ENCODE measurements around the gene ARHGAP29. TPM values are rescaled to one million over a fixed set of nuclear protein-coding genes. Genes with fewer than 3 reads are reported as not detected.
A peak's percentile ranks its signal among the peaks of the same experiment; 100 is the strongest.

The ARHGAP29 gene
- total and polyA plus RNA-seq, 2 donors (not counting 1 experiment from before 2014, with no cell fraction given): 26.6 to 37.3 TPM

GRCh38 chr1:94124538-94124937 is 112.8 kb downstream of the ARHGAP29 start:
- TF ChIP-seq, protein P1, sequence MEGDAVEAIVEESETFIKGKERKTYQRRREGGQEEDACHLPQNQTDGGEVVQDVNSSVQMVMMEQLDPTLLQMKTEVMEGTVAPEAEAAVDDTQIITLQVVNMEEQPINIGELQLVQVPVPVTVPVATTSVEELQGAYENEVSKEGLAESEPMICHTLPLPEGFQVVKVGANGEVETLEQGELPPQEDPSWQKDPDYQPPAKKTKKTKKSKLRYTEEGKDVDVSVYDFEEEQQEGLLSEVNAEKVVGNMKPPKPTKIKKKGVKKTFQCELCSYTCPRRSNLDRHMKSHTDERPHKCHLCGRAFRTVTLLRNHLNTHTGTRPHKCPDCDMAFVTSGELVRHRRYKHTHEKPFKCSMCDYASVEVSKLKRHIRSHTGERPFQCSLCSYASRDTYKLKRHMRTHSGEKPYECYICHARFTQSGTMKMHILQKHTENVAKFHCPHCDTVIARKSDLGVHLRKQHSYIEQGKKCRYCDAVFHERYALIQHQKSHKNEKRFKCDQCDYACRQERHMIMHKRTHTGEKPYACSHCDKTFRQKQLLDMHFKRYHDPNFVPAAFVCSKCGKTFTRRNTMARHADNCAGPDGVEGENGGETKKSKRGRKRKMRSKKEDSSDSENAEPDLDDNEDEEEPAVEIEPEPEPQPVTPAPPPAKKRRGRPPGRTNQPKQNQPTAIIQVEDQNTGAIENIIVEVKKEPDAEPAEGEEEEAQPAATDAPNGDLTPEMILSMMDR (conservative IDR thresholded peaks at IDR 0.05 in 1 of 2, IDR thresholded peaks at IDR 0.05 in 1 of 2; ENCODE audit: low read depth in 1 of 2, low read length in 2 of 2): no peak
- no peak for TF ChIP-seq EZH2 (IDR thresholded peaks at IDR 0.05; ENCODE audit: low read length, missing control alignments)
- H3K79me2 ChIP-seq (ENCODE audit: control insufficient read depth, insufficient read depth, low read length): no peaks in the 10 kb centered on the region
- H3K4me1 ChIP-seq (ENCODE audit: control insufficient read depth, extremely low read depth, insufficient read depth, low read length): no peaks in the 10 kb centered on the region
- H3K4me2 ChIP-seq (ENCODE audit: extremely low read depth, insufficient read depth, low read length): no peak overlapping the region
- H4K20me1 ChIP-seq (ENCODE audit: control insufficient read depth, extremely low read depth, insufficient read depth, low read length): no peaks in the 10 kb centered on the region
- H3K9me3 ChIP-seq (ENCODE audit: control insufficient read depth, insufficient read depth, low read depth, low read length): no peaks in the 10 kb centered on the region
- H2AFZ ChIP-seq (ENCODE audit: low read length): no peak overlapping the region
- H3K27ac ChIP-seq (ENCODE audit: insufficient read depth, low read length): no peak overlapping the region
- H3K27me3 ChIP-seq (ENCODE audit: control insufficient read depth, insufficient read depth, low read length): no peaks in the 10 kb centered on the region
- no peaks in the 10 kb centered on the region for H3K36me3 ChIP-seq (ENCODE audit: control insufficient read depth, insufficient read depth, low read length)
- no peak overlapping the region for H3K4me3 ChIP-seq (replicated peaks in 1 of 4; ENCODE audit: control extremely low read depth in 1 of 4, insufficient read depth in 1 of 4, low read depth in 3 of 4, low read length in 4 of 4)
- H3K9ac ChIP-seq (ENCODE audit: insufficient read depth, low read length): no peak overlapping the region
- DNase-seq (ENCODE audit: low read depth in 2 of 2): no peak

DNA sequence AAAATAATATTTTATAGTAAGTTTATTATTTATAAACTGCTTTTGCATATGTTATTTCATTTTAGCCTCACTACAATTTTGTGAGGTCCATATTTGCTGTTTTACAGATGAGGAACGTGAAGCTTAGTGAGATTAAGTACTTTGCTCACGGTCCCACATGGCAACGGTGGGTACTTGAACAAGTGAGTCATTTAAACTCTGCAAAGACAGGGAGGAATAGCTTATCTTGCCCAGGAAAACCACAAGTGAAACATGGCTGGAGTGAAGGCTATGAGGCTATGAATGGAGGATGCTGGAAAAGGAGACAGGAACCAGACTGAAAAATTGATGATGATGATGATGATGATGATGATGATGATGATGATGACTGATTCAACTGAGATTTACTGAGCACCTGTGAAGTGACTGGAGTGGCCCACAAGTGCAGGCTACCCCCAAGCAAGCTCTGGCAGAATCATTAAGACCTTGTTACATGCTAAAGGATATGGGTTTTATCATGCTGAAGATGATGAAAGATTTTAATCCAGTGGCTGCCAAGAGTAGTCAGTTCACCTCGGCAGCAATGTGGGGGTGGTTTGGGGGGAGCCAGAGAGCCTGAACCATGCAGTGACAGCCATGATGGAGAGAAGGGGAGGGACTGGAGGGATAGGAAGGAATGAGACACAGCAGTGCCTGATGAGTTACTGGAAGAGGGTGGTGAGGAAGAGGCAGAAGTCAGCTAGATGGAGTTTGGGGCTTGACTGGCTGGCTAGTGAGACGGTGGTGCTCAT is 115.0 kb downstream of the ARHGAP29 start:
- peaks cover 5% of the 10 kb centered on the region for H3K27me3 ChIP-seq (ENCODE audit: control insufficient read depth, insufficient read depth, low read length)
- no peaks in the 10 kb centered on the region for H3K36me3 ChIP-seq (ENCODE audit: control insufficient read depth, insufficient read depth, low read length)
- no peak overlapping the region for H3K4me3 ChIP-seq (replicated peaks in 1 of 4; ENCODE audit: control extremely low read depth in 1 of 4, insufficient read depth in 1 of 4, low read depth in 3 of 4, low read length in 4 of 4)
- TF ChIP-seq EZH2 (IDR thresholded peaks at IDR 0.05; ENCODE audit: low read length, missing control alignments): no peak
- TF ChIP-seq, protein P1 (conservative IDR thresholded peaks at IDR 0.05 in 1 of 2, IDR thresholded peaks at IDR 0.05 in 1 of 2; ENCODE audit: low read depth in 1 of 2, low read length in 2 of 2): no peak
- no peak overlapping the region for H3K27ac ChIP-seq (ENCODE audit: insufficient read depth, low read length)
- peak in 1 of 2 donors; percentile 92 for DNase-seq (ENCODE audit: low read depth in 2 of 2)
- H3K9me3 ChIP-seq (ENCODE audit: control insufficient read depth, insufficient read depth, low read depth, low read length): no peaks in the 10 kb centered on the region
- H3K4me2 ChIP-seq (ENCODE audit: extremely low read depth, insufficient read depth, low read length): no peak overlapping the region
- no peaks in the 10 kb centered on the region for H4K20me1 ChIP-seq (ENCODE audit: control insufficient read depth, extremely low read depth, insufficient read depth, low read length)
- no peaks in the 10 kb centered on the region for H3K4me1 ChIP-seq (ENCODE audit: control insufficient read depth, extremely low read depth, insufficient read depth, low read length)
- no peaks in the 10 kb centered on the region for H3K79me2 ChIP-seq (ENCODE audit: control insufficient read depth, insufficient read depth, low read length)
- H2AFZ ChIP-seq (ENCODE audit: low read length): no peak overlapping the region
- H3K9ac ChIP-seq (ENCODE audit: insufficient read depth, low read length): no peak overlapping the region

Other genes with a start within 250 kb of the ARHGAP29 start
- 0.26 and 0.33 TPM in 2 replicates for gene ABCA4, start 116.4 kb downstream of the ARHGAP29 start, total RNA-seq
- gene ABCA4, start 116.4 kb downstream of the ARHGAP29 start, polyA plus RNA-seq: 0.02 and 0.07 TPM in 2 replicates
- 34.0 and 34.4 TPM in 2 replicates for gene ABCD3, start 180.8 kb upstream of the ARHGAP29 start, total RNA-seq
- gene ABCD3, start 180.8 kb upstream of the ARHGAP29 start, polyA plus RNA-seq: 23.9 and 26.4 TPM in 2 replicates

Measured in fibroblast of lung (primary cell).